ENCODE data around the gene MYO1D. TPM values are rescaled to one million over a fixed set of nuclear protein-coding genes. Genes with fewer than 3 reads are reported as not detected.

Gene MYO1D
- total and polyA plus RNA-seq, 4 donors, result 4.5 to 22.9 (median 13.3) TPM

GRCh38 chr17:32742681-32743538 lies 134.0 kb downstream of the MYO1D start:
- H3K27ac ChIP-seq (ENCODE audit: low read depth in 1 of 2, low read length in 2 of 2), result no peak overlapping the region
- no peak for TF ChIP-seq GABPA (IDR thresholded peaks at IDR 0.05 in 1 of 2, conservative IDR thresholded peaks at IDR 0.05 in 1 of 2)
- TF ChIP-seq SP1 (IDR thresholded peaks at IDR 0.05), result no peak
- TF ChIP-seq RXRA (IDR thresholded peaks at IDR 0.05), result no peak
- no peak for TF ChIP-seq TAF1 (conservative IDR thresholded peaks at IDR 0.05)
- no peak for TF ChIP-seq RAD21 (IDR thresholded peaks at IDR 0.05)
- TF ChIP-seq JUND (IDR thresholded peaks at IDR 0.05), result no peak
- no peak for TF ChIP-seq NR2F2 (IDR thresholded peaks at IDR 0.05)
- no peak for TF ChIP-seq ATF3 (IDR thresholded peaks at IDR 0.05)
- no peak for TF ChIP-seq REST (IDR thresholded peaks at IDR 0.05)
- TF ChIP-seq ZBTB33 (IDR thresholded peaks at IDR 0.05), result no peak
- no peak for TF ChIP-seq CTCF (IDR thresholded peaks at IDR 0.05; ENCODE audit: low read depth, low read length, missing input control)
- TF ChIP-seq HNF4A (conservative IDR thresholded peaks at IDR 0.05), result no peak
- TF ChIP-seq FOXA1 (IDR thresholded peaks at IDR 0.05), result no peak
- TF ChIP-seq EGR1 (IDR thresholded peaks at IDR 0.05; ENCODE audit: low read depth in 2 of 2), result no peak
- TF ChIP-seq FOXA2 (IDR thresholded peaks at IDR 0.05), result no peak
- H3K4me1 ChIP-seq (ENCODE audit: control insufficient read depth in 4 of 4, insufficient read depth in 4 of 4, low read length in 3 of 4), result peaks cover 0 to 8% (median 2%) of the 10 kb centered on the region in 4 donors
- no peak for DNase-seq (ENCODE audit: low spot score)
- no peak overlapping the region for H3K9ac ChIP-seq (ENCODE audit: low read depth in 1 of 2, low read length in 2 of 2)
- H3K4me3 ChIP-seq (ENCODE audit: low read depth in 1 of 3, low read length in 3 of 3), result no peak overlapping the region
- H3K36me3 ChIP-seq (ENCODE audit: control insufficient read depth in 4 of 4, insufficient read depth in 3 of 4, low read depth in 1 of 4, low read length in 3 of 4), result no peaks in the 10 kb centered on the region
- 75% methylated on average over 4 of the region's 4 CpGs for WGBS
- no peaks in the 10 kb centered on the region for H3K27me3 ChIP-seq (ENCODE audit: control insufficient read depth in 4 of 4, insufficient read depth in 4 of 4, low read length in 3 of 4)
- H3K9me3 ChIP-seq (ENCODE audit: control insufficient read depth in 4 of 4, low read length in 3 of 4), result no peaks in the 10 kb centered on the region

Data from liver (tissue), 9 donors.